ENCODE results near the gene PLAC9. TPM values are rescaled to one million over a fixed set of nuclear protein-coding genes. Genes with fewer than 3 reads are reported as not detected.

PLAC9 gene
- total RNA-seq, 2 experiments from 2014 or later, result not detected

GRCh38 chr10:80154626-80154977, 22.1 kb downstream of the PLAC9 start:
- CTCF ChIA-PET, result interaction anchor here (2.1 kb wide), 1 partner anchor 10 kb away, joined by 6 read pairs; no protein-coding TSS in a partner anchor
- POLR2A ChIA-PET, result no interaction called here
- peak overlapping the region; percentile 64 for H3K27ac Mint-ChIP-seq
- H3K36me3 Mint-ChIP-seq, result peaks cover 86% of the 10 kb centered on the region
- H3K4me3 Mint-ChIP-seq, result no peak overlapping the region
- H3K27me3 Mint-ChIP-seq, result no peaks in the 10 kb centered on the region
- intact Hi-C loops (cut with micrococcal nuclease), result no loop called here
- H3K9me3 Mint-ChIP-seq, result peaks cover 14% of the 10 kb centered on the region
- DNase-seq, result no peak
- peaks cover 11% of the 10 kb centered on the region for H3K4me1 Mint-ChIP-seq (ENCODE audit: low read depth)

GRCh38 chr10:80154978-80155695, 22.6 kb downstream of the PLAC9 start:
- H3K27ac Mint-ChIP-seq, result peak overlapping the region; percentile 64

GRCh38 chr10:80155696-80156215, 23.2 kb downstream of the PLAC9 start:
- DNase-seq, result no peak
- Mint-ChIP-seq H3K9me3 (peaks cover 7% of the 10 kb centered on the region), H3K36me3 (peaks cover 83% of the 10 kb centered on the region), H3K4me3 (no peak overlapping the region), H3K4me1 (ENCODE audit: low read depth) (peaks cover 11% of the 10 kb centered on the region), H3K27me3 (no peaks in the 10 kb centered on the region), H3K27ac (peak overlapping the region; percentile 64)
- intact Hi-C loops (cut with micrococcal nuclease), result no loop called here
- POLR2A ChIA-PET, result no interaction called here
- CTCF ChIA-PET, result interaction anchor here (1.2 kb wide), 1 partner anchor 11 kb away, joined by 3 read pairs; no protein-coding TSS in a partner anchor

More at GRCh38 chr10:80154978-80155695, 22.6 kb downstream of the PLAC9 start:
- H3K9me3 Mint-ChIP-seq, result peaks cover 14% of the 10 kb centered on the region
- intact Hi-C loops (cut with micrococcal nuclease), result no loop called here
- no peak for DNase-seq
- H3K27me3 Mint-ChIP-seq, result no peaks in the 10 kb centered on the region
- peaks cover 11% of the 10 kb centered on the region for H3K4me1 Mint-ChIP-seq (ENCODE audit: low read depth)
- CTCF ChIA-PET, result interaction anchor here (2.1 kb wide), 1 partner anchor 11 kb away, joined by 6 read pairs; no protein-coding TSS in a partner anchor
- peaks cover 86% of the 10 kb centered on the region for H3K36me3 Mint-ChIP-seq
- POLR2A ChIA-PET, result no interaction called here
- no peak overlapping the region for H3K4me3 Mint-ChIP-seq

GRCh38 chr10:80156216-80156615, 23.7 kb downstream of the PLAC9 start:
- POLR2A ChIA-PET, result no interaction called here
- Mint-ChIP-seq H3K4me1 (ENCODE audit: low read depth) (peaks cover 11% of the 10 kb centered on the region), H3K4me3 (no peak overlapping the region), H3K36me3 (peaks cover 83% of the 10 kb centered on the region), H3K27ac (peak overlapping the region; percentile 64), H3K9me3 (peaks cover 3% of the 10 kb centered on the region), H3K27me3 (no peaks in the 10 kb centered on the region)
- CTCF ChIA-PET, result interaction anchor here (0.8 to 1.2 kb wide), 2 partner anchors 12 to 48 kb away, joined by 3 read pairs; no protein-coding TSS in a partner anchor
- intact Hi-C loops (cut with micrococcal nuclease), result no loop called here
- DNase-seq, result no peak

GRCh38 chr10:80157561-80157960, 25.0 kb downstream of the PLAC9 start:
- H3K4me1 Mint-ChIP-seq (ENCODE audit: low read depth), result peaks cover 11% of the 10 kb centered on the region
- peaks cover 78% of the 10 kb centered on the region for H3K36me3 Mint-ChIP-seq
- no peaks in the 10 kb centered on the region for H3K9me3 Mint-ChIP-seq
- CTCF ChIA-PET, result no interaction called here
- no peak overlapping the region for H3K4me3 Mint-ChIP-seq
- DNase-seq, result no peak
- POLR2A ChIA-PET, result no interaction called here
- intact Hi-C loops (cut with micrococcal nuclease), result no loop called here
- H3K27me3 Mint-ChIP-seq, result no peaks in the 10 kb centered on the region
- H3K27ac Mint-ChIP-seq, result no peak overlapping the region

- CTCF ChIA-PET, result interaction anchor here (0.7 kb wide), 1 partner anchor 68 kb away, joined by 3 read pairs; no protein-coding TSS in a partner anchor
- POLR2A ChIA-PET, result no interaction called here
- Mint-ChIP-seq H3K27me3 (no peaks in the 10 kb centered on the region), H3K9me3 (no peaks in the 10 kb centered on the region), H3K4me1 (ENCODE audit: low read depth) (peaks cover 11% of the 10 kb centered on the region), H3K27ac (peak overlapping the region; percentile 7), H3K4me3 (no peak overlapping the region), H3K36me3 (peaks cover 75% of the 10 kb centered on the region)
- no peak for DNase-seq
- intact Hi-C loops (cut with micrococcal nuclease), result no loop called here
Measured at GRCh38 chr10:80158126-80158525, 25.6 kb downstream of the PLAC9 start.

GRCh38 chr10:80158598-80159127, 26.1 kb downstream of the PLAC9 start:
- Mint-ChIP-seq H3K9me3 (no peaks in the 10 kb centered on the region), H3K4me3 (no peak overlapping the region), H3K36me3 (peaks cover 75% of the 10 kb centered on the region), H3K27me3 (no peaks in the 10 kb centered on the region), H3K27ac (peak overlapping the region; percentile 7), H3K4me1 (ENCODE audit: low read depth) (peaks cover 11% of the 10 kb centered on the region)
- POLR2A ChIA-PET, result no interaction called here
- CTCF ChIA-PET, result interaction anchor here (0.7 kb wide), 1 partner anchor 67 kb away, joined by 3 read pairs; no protein-coding TSS in a partner anchor
- no peak for DNase-seq
- intact Hi-C loops (cut with micrococcal nuclease), result no loop called here

GRCh38 chr10:80159166-80159873, 26.8 kb downstream of the PLAC9 start:
- Mint-ChIP-seq H3K36me3 (peaks cover 79% of the 10 kb centered on the region), H3K27ac (peak overlapping the region; percentile 35)
- POLR2A ChIA-PET, result interaction anchor here (1.0 kb wide), 1 partner anchor 11 kb away, joined by 3 read pairs; no protein-coding TSS in a partner anchor

GRCh38 chr10:80160361-80161320, 28.1 kb downstream of the PLAC9 start:
- POLR2A ChIA-PET, result interaction anchor here (1.0 kb wide), 1 partner anchor 13 kb away, joined by 3 read pairs; no protein-coding TSS in a partner anchor
- no peak for DNase-seq
- H3K9me3 Mint-ChIP-seq, result no peaks in the 10 kb centered on the region
- no peak overlapping the region for H3K4me3 Mint-ChIP-seq
- intact Hi-C loops (cut with micrococcal nuclease), result no loop called here
- H3K36me3 Mint-ChIP-seq, result peaks cover 74% of the 10 kb centered on the region
- H3K27me3 Mint-ChIP-seq, result no peaks in the 10 kb centered on the region
- CTCF ChIA-PET, result no interaction called here
- peak overlapping the region; percentile 39 for H3K27ac Mint-ChIP-seq
- peaks cover 5% of the 10 kb centered on the region for H3K4me1 Mint-ChIP-seq (ENCODE audit: low read depth)

More at GRCh38 chr10:80159166-80159873, 26.8 kb downstream of the PLAC9 start:
- DNase-seq, result no peak
- CTCF ChIA-PET, result no interaction called here
- intact Hi-C loops (cut with micrococcal nuclease), result no loop called here
- Mint-ChIP-seq H3K4me1 (ENCODE audit: low read depth) (peaks cover 11% of the 10 kb centered on the region), H3K9me3 (no peaks in the 10 kb centered on the region), H3K4me3 (no peak overlapping the region), H3K27me3 (no peaks in the 10 kb centered on the region)

GRCh38 chr10:80161321-80162083, 29.0 kb downstream of the PLAC9 start:
- Mint-ChIP-seq H3K27me3 (no peaks in the 10 kb centered on the region), H3K4me3 (no peak overlapping the region), H3K27ac (no peak overlapping the region), H3K36me3 (peaks cover 72% of the 10 kb centered on the region), H3K4me1 (ENCODE audit: low read depth) (peaks cover 5% of the 10 kb centered on the region), H3K9me3 (no peaks in the 10 kb centered on the region)
- intact Hi-C loops (cut with micrococcal nuclease), result no loop called here
- ChIA-PET POLR2A (no interaction called here), CTCF (interaction anchor here (1.2 to 1.4 kb wide), 2 partner anchors 42 to 61 kb away, joined by 4 to 6 read pairs; no protein-coding TSS in a partner anchor)
- no peak for DNase-seq

Measured in activated CD4-positive, alpha-beta memory T cell treated with anti-CD3 and anti-CD28 coated beads for 36 hours (primary cell).